ENCODE data around the gene C2orf78.

The C2orf78 gene

DNA sequence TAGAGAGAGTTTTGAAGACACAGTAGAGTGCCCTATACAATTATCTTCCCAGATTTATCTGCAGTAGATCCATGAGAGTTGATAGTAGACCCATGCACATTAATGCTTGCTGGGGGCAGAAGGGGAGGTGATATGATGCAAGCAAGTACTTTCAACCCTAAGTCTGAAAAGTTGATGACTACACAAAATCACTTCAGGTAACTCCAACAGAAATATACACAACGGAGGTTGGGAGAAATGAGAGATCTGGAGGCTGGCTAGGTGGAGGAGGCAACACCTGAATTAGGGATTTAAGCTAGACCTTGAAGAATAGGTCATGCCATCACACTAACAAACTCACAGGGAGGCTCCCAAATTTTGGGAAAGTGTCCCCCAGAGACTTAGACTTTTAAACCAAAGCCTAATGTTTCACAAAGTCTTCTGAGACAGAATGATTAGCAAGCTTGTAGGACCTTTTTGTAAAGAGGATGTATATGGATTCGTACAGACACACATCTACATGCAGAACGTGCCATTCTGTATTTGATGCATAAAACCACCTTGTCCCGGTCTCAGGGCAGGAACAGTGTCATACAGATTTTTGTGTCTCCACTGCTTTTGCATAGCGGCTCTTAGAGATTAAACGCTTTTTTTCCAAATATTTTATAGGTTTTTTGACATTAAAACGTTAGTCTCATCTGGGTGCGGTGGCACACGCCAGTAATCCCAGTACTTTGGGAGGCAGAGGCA lies 43.8 kb downstream of the C2orf78 start:
- Histone ChIP-seq H3K4me1 (ENCODE audit: insufficient read depth, low read length) (peaks cover 42% of the 10 kb centered on the region), H3K36me3 (ENCODE audit: insufficient read depth, low read length) (peaks cover 19% of the 10 kb centered on the region), H3K4me2 (ENCODE audit: insufficient read depth, low read length) (peak overlapping the region; percentile 72), H3K9ac (ENCODE audit: low read depth, low read length) (peak overlapping the region; percentile 75), H3K79me2 (ENCODE audit: insufficient read depth, low read length) (peaks cover 39% of the 10 kb centered on the region), H3K9me3 (ENCODE audit: insufficient read depth, low read length, severe bottlenecking) (no peaks in the 10 kb centered on the region), H3K27ac (ENCODE audit: low read length) (peak overlapping the region; percentile 64), H3K4me3 (ENCODE audit: low read depth in 1 of 2, low read length in 2 of 2) (peak overlapping the region; percentile 72 to 79), H3K27me3 (ENCODE audit: insufficient read depth, low read length, poor library complexity) (no peaks in the 10 kb centered on the region), H4K20me1 (ENCODE audit: insufficient read depth, low read length) (no peaks in the 10 kb centered on the region), H2AFZ (ENCODE audit: low read depth, low read length) (peak overlapping the region; percentile 95)
- no peak for TF ChIP-seq EZH2 (IDR thresholded peaks at IDR 0.05; ENCODE audit: borderline replicate concordance, low read depth, low read length, severe bottlenecking)
- TF ChIP-seq, protein P1, sequence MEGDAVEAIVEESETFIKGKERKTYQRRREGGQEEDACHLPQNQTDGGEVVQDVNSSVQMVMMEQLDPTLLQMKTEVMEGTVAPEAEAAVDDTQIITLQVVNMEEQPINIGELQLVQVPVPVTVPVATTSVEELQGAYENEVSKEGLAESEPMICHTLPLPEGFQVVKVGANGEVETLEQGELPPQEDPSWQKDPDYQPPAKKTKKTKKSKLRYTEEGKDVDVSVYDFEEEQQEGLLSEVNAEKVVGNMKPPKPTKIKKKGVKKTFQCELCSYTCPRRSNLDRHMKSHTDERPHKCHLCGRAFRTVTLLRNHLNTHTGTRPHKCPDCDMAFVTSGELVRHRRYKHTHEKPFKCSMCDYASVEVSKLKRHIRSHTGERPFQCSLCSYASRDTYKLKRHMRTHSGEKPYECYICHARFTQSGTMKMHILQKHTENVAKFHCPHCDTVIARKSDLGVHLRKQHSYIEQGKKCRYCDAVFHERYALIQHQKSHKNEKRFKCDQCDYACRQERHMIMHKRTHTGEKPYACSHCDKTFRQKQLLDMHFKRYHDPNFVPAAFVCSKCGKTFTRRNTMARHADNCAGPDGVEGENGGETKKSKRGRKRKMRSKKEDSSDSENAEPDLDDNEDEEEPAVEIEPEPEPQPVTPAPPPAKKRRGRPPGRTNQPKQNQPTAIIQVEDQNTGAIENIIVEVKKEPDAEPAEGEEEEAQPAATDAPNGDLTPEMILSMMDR (IDR thresholded peaks at IDR 0.05; ENCODE audit: borderline replicate concordance, extremely low read depth, low read length, poor library complexity, severe bottlenecking) = no peak
- DNase-seq (no peak), ATAC-seq (ENCODE audit: insufficient read depth, low read depth) (no peak)

DNA sequence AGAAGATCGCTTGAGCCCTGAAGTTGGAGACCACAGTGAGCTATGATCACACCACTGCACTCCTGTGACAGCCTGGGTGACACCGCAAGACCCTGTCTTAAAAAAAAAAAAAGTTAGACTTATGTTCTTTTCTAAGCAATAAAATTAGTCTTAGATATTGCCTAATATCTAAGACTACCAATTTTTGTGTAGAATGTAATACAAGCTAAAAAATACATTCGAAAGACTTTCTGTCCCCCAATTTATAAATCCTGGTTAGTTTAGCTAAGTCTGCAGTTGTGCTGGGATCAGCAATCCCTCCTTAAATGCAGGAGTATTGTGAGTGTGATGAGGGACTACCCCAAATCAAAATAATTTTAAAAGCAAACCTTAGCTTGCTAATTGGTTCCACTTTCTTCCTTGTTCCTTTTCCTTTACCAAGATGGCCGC lies 44.4 kb downstream of the C2orf78 start:
- peaks cover 41% of the 10 kb centered on the region for H3K79me2 ChIP-seq (ENCODE audit: insufficient read depth, low read length)
- H4K20me1 ChIP-seq (ENCODE audit: insufficient read depth, low read length) = no peaks in the 10 kb centered on the region
- peak overlapping the region; percentile 72 to 79 for H3K4me3 ChIP-seq (ENCODE audit: low read depth in 1 of 2, low read length in 2 of 2)
- no peak for TF ChIP-seq EZH2 (IDR thresholded peaks at IDR 0.05; ENCODE audit: borderline replicate concordance, low read depth, low read length, severe bottlenecking)
- TF ChIP-seq, protein P1 (IDR thresholded peaks at IDR 0.05; ENCODE audit: borderline replicate concordance, extremely low read depth, low read length, poor library complexity, severe bottlenecking) = no peak
- ATAC-seq (ENCODE audit: insufficient read depth, low read depth) (no peak), DNase-seq (no peak)
- peaks cover 47% of the 10 kb centered on the region for H3K4me1 ChIP-seq (ENCODE audit: insufficient read depth, low read length)
- H3K27me3 ChIP-seq (ENCODE audit: insufficient read depth, low read length, poor library complexity) = no peaks in the 10 kb centered on the region
- peak overlapping the region; percentile 75 for H3K9ac ChIP-seq (ENCODE audit: low read depth, low read length)
- H3K9me3 ChIP-seq (ENCODE audit: insufficient read depth, low read length, severe bottlenecking) = no peaks in the 10 kb centered on the region
- peaks cover 23% of the 10 kb centered on the region for H3K36me3 ChIP-seq (ENCODE audit: insufficient read depth, low read length)
- peak overlapping the region; percentile 95 for H2AFZ ChIP-seq (ENCODE audit: low read depth, low read length)
- H3K27ac ChIP-seq (ENCODE audit: low read length) = peak overlapping the region; percentile 64
- H3K4me2 ChIP-seq (ENCODE audit: insufficient read depth, low read length) = peak overlapping the region; percentile 72

DNA sequence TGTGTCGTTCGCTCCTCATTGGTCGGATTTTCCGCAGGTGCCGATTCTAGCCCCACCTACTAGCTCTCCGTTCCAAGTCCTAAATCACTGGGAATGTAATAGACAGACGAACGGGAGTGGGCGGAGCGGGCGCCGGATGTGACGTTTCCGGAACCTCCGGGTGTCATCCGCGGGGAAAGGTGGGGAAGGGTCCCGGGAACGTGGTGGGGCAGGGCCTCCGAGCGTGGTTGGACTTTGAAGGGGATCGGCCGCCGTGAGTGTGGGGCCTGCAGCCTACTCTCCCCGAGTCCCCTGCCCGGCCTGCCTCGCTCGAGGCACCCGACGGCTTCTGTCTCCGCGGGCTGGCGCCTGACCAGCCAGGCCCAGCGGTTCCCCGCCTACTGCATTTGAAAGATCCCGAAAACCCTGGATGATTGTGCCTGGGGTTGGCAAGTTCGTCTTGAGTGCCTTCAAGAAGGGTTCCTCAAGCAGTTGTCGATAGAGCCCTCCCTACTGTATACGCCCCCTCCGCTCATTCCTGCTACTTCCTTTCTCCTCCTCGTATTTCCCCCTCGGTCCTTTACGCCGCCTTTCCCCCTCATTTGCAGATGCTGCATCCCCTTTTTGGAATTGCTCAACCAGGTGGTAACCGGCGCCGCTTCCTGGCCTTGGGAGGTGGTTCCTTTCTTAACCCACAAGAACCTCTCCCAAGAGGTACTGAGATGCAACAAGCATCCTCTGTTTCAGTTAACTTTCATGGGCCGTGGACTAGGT lies 45.0 kb downstream of the C2orf78 start, which contains the start of gene STAMBP:
Gene STAMBP (plus strand): TSS at position 144 of the 753 bp plus-strand sequence. CDS start 1,896 bp downstream, outside the sequence.
- no peaks in the 10 kb centered on the region for H4K20me1 ChIP-seq (ENCODE audit: insufficient read depth, low read length)
- ATAC-seq (ENCODE audit: insufficient read depth, low read depth) (peak; percentile 95), DNase-seq (peak; percentile 96)
- peak within 1 kb of the TSS; percentile 95 for H2AFZ ChIP-seq (ENCODE audit: low read depth, low read length)
- peaks cover 28% of the 10 kb centered on the region for H3K36me3 ChIP-seq (ENCODE audit: insufficient read depth, low read length)
- peaks cover 47% of the 10 kb centered on the region for H3K4me1 ChIP-seq (ENCODE audit: insufficient read depth, low read length)
- H3K27ac ChIP-seq (ENCODE audit: low read length) = peak within 1 kb of the TSS; percentile 70
- peak within 1 kb of the TSS; percentile 72 to 79 for H3K4me3 ChIP-seq (ENCODE audit: low read depth in 1 of 2, low read length in 2 of 2)
- TF ChIP-seq, protein P1 (IDR thresholded peaks at IDR 0.05; ENCODE audit: borderline replicate concordance, extremely low read depth, low read length, poor library complexity, severe bottlenecking) = no peak
- no peak for TF ChIP-seq EZH2 (IDR thresholded peaks at IDR 0.05; ENCODE audit: borderline replicate concordance, low read depth, low read length, severe bottlenecking)
- H3K4me2 ChIP-seq (ENCODE audit: insufficient read depth, low read length) = peak within 1 kb of the TSS; percentile 72
- no peaks in the 10 kb centered on the region for H3K27me3 ChIP-seq (ENCODE audit: insufficient read depth, low read length, poor library complexity)
- no peaks in the 10 kb centered on the region for H3K9me3 ChIP-seq (ENCODE audit: insufficient read depth, low read length, severe bottlenecking)
- H3K9ac ChIP-seq (ENCODE audit: low read depth, low read length) = peak within 1 kb of the TSS; percentile 75
- H3K79me2 ChIP-seq (ENCODE audit: insufficient read depth, low read length) = peaks cover 46% of the 10 kb centered on the region
